GM19351 (cell line): ENCODE data around the gene PIGT.
A peak's percentile ranks its signal among the peaks of the same experiment; 100 is the strongest.

ENCODE experiments used
- ATAC-seq: cut with Tn5 transposase; IDR thresholded peaks from one replicate; pipeline ENCODE4 v1.9.1; 2021; ENCODE audit warnings: mild to moderate bottlenecking, moderate library complexity; ENCODE audit not compliant: unreplicated experiment

Gene PIGT

GRCh38 chr20:45415822-45416637, at the start of gene PIGT:
TSS of gene PIGT (plus strand) at chr20:45416141. CDS start at chr20:45416157, 16 bp downstream.
- peak; percentile 73 for ATAC-seq

- ATAC-seq: no peak
Measured at GRCh38 chr20:45366192-45366591, 49.7 kb upstream of the PIGT start.

- ATAC-seq: no peak
Measured at GRCh38 chr20:45366631-45367030, 49.3 kb upstream of the PIGT start.

GRCh38 chr20:45367126-45367525, 48.8 kb upstream of the PIGT start:
- ATAC-seq: no peak

- peak; percentile 86 for ATAC-seq
Measured at GRCh38 chr20:45368221-45368980, 47.5 kb upstream of the PIGT start.

- no peak for ATAC-seq
Measured at GRCh38 chr20:45370571-45371160, 45.3 kb upstream of the PIGT start.

GRCh38 chr20:45372241-45372640, 43.7 kb upstream of the PIGT start:
- no peak for ATAC-seq

GRCh38 chr20:45372646-45373352, 43.1 kb upstream of the PIGT start:
- no peak for ATAC-seq

GRCh38 chr20:45373353-45374100, 42.4 kb upstream of the PIGT start:
- peak; percentile 74 for ATAC-seq

GRCh38 chr20:45374101-45374467, 41.9 kb upstream of the PIGT start:
- no peak for ATAC-seq

- ATAC-seq: no peak
Measured at GRCh38 chr20:45374966-45375365, 41.0 kb upstream of the PIGT start.

GRCh38 chr20:45377269-45377668, 38.7 kb upstream of the PIGT start:
- ATAC-seq: no peak

- ATAC-seq: no peak
Measured at GRCh38 chr20:45378191-45378590, 37.8 kb upstream of the PIGT start, which contains the start of gene TP53TG5. TSS of gene TP53TG5 (minus strand) at chr20:45378325. CDS start at chr20:45378236, 89 bp downstream.

- no peak for ATAC-seq
Measured at GRCh38 chr20:45387274-45387673, 28.7 kb upstream of the PIGT start.

GRCh38 chr20:45390931-45391330, 25.0 kb upstream of the PIGT start:
- no peak for ATAC-seq

- ATAC-seq: no peak
Measured at GRCh38 chr20:45391559-45391958, 24.4 kb upstream of the PIGT start.

- no peak for ATAC-seq
Measured at GRCh38 chr20:45392733-45393132, 23.2 kb upstream of the PIGT start.

GRCh38 chr20:45394221-45395113, 21.5 kb upstream of the PIGT start:
- no peak for ATAC-seq

GRCh38 chr20:45395114-45395415, 20.9 kb upstream of the PIGT start:
- ATAC-seq: no peak

GRCh38 chr20:45399018-45399417, 16.9 kb upstream of the PIGT start:
- ATAC-seq: no peak
